H9 (cell line): ENCODE data around the gene ALDH5A1. TPM values are rescaled to one million over a fixed set of nuclear protein-coding genes. Genes with fewer than 3 reads are reported as not detected.

Experiments
- DNase-seq: peaks from one replicate; pipeline ENCODE4 v3.0.0-alpha.2; 2017
- H2AFZ ChIP-seq: one replicate; pipeline ENCODE4 v1.6.1; 2013; ENCODE audit warnings: mild to moderate bottlenecking, low read length, control low read depth, moderate library complexity
- H2AK5ac ChIP-seq: 2 replicates; pipeline ENCODE4 v1.6.1; 2013; ENCODE audit warnings: low read length, control low read depth, mixed read lengths; ENCODE audit not compliant: insufficient read length
- H2BK120ac ChIP-seq: one replicate; pipeline ENCODE4 v1.6.1; 2013; ENCODE audit warnings: low read depth, mild to moderate bottlenecking, low read length, control low read depth, inconsistent platforms; ENCODE audit not compliant: poor library complexity, severe bottlenecking
- H2BK12ac ChIP-seq: 2 replicates; pipeline ENCODE4 v1.6.1; 2013; ENCODE audit warnings: low read length, control low read depth, mixed read lengths, low read depth; ENCODE audit not compliant: insufficient read length
- H2BK15ac ChIP-seq: 2 replicates; pipeline ENCODE4 v1.6.1; 2013; ENCODE audit warnings: low read depth, low read length, control low read depth
- H2BK20ac ChIP-seq: one replicate; pipeline ENCODE4 v1.6.1; 2013; ENCODE audit warnings: low read depth, mild to moderate bottlenecking, low read length, control low read depth, inconsistent platforms; ENCODE audit not compliant: poor library complexity, severe bottlenecking
- H2BK5ac ChIP-seq: 2 replicates; pipeline ENCODE4 v1.6.1; 2013; ENCODE audit warnings: low read length, control low read depth, mixed read lengths; ENCODE audit not compliant: insufficient read length
- H3K14ac ChIP-seq: 2 replicates; pipeline ENCODE4 v1.6.1; 2013; ENCODE audit warnings: low read length, control low read depth; ENCODE audit not compliant: insufficient read depth
- H3K18ac ChIP-seq: 2 replicates; pipeline ENCODE4 v1.6.1; 2013; ENCODE audit warnings: low read depth, mild to moderate bottlenecking, mixed read lengths, low read length, control low read depth; ENCODE audit not compliant: insufficient read length
- H3K23ac ChIP-seq: 2 replicates; pipeline ENCODE4 v1.6.1; 2013; ENCODE audit warnings: low read length, control low read depth, mixed read lengths, low read depth; ENCODE audit not compliant: insufficient read length
- H3K23me2 ChIP-seq: 2 replicates; pipeline ENCODE4 v1.6.1; 2013; ENCODE audit warnings: low read depth, mild to moderate bottlenecking, mixed read lengths, low read length, control low read depth; ENCODE audit not compliant: insufficient read length, poor library complexity, severe bottlenecking
- H3K27ac ChIP-seq: 2 replicates; pipeline ENCODE4 v1.5.1; 2013; ENCODE audit warnings: low read length, control low read depth, mixed read lengths, low read depth; ENCODE audit not compliant: insufficient read length
- H3K27me3 ChIP-seq: 2 replicates; pipeline ENCODE4 v1.6.1; 2013; ENCODE audit warnings: low read length, control low read depth, inconsistent platforms; ENCODE audit not compliant: insufficient read depth
- H3K4ac ChIP-seq: 2 replicates; pipeline ENCODE4 v1.6.1; 2013; ENCODE audit warnings: low read depth, mild to moderate bottlenecking, control low read depth, inconsistent platforms, low read length, moderate library complexity
- H3K4me1 ChIP-seq: 2 replicates; pipeline ENCODE4 v1.6.1; 2013; ENCODE audit warnings: low read length, control low read depth, inconsistent platforms; ENCODE audit not compliant: insufficient read depth
- H3K4me2 ChIP-seq: 2 replicates; pipeline ENCODE4 v1.6.1; 2013; ENCODE audit warnings: low read length, control low read depth, mixed read lengths; ENCODE audit not compliant: insufficient read length, insufficient read depth
- H3K56ac ChIP-seq: 2 replicates; pipeline ENCODE4 v1.6.1; 2013; ENCODE audit warnings: low read depth, mild to moderate bottlenecking, mixed read lengths, low read length, control low read depth; ENCODE audit not compliant: insufficient read length
- H3K79me1 ChIP-seq: 2 replicates; pipeline ENCODE4 v1.6.1; 2013; ENCODE audit warnings: low read depth, mild to moderate bottlenecking, moderate library complexity, low read length, control low read depth, inconsistent platforms; ENCODE audit not compliant: insufficient read depth, poor library complexity, severe bottlenecking
- H3K79me2 ChIP-seq: 2 replicates; pipeline ENCODE4 v1.6.1; 2013; ENCODE audit warnings: low read length, control low read depth, inconsistent platforms; ENCODE audit not compliant: insufficient read depth
- H3K9ac ChIP-seq: 2 replicates; pipeline ENCODE4 v1.6.1; 2013; ENCODE audit warnings: low read length, control low read depth, mixed read lengths; ENCODE audit not compliant: insufficient read length; ENCODE audit errors: extremely low read depth
- H3K9me3 ChIP-seq: one replicate; pipeline ENCODE4 v1.6.1; 2013; ENCODE audit warnings: low read depth, low read length, inconsistent platforms; ENCODE audit not compliant: control insufficient read depth
- H3T11ph ChIP-seq: one replicate; pipeline ENCODE4 v1.6.1; 2013; ENCODE audit warnings: mild to moderate bottlenecking, low read length, control low read depth, inconsistent platforms
- H4K20me1 ChIP-seq: one replicate; pipeline ENCODE4 v1.6.1; 2013; ENCODE audit not compliant: control insufficient read depth, insufficient read length, insufficient read depth
- H4K5ac ChIP-seq: 2 replicates; pipeline ENCODE4 v1.6.1; 2013; ENCODE audit warnings: low read depth, mild to moderate bottlenecking, mixed read lengths, low read length, control low read depth; ENCODE audit not compliant: insufficient read length
- H4K8ac ChIP-seq: replicated peaks from 2 replicates; pipeline ENCODE4 v1.6.1; 2013; ENCODE audit warnings: low read length, control low read depth, mixed read lengths, low read depth; ENCODE audit not compliant: insufficient read length
- H4K91ac ChIP-seq: 2 replicates; pipeline ENCODE4 v1.6.1; 2013; ENCODE audit warnings: low read depth, mild to moderate bottlenecking, moderate library complexity, mixed read lengths, low read length, control low read depth; ENCODE audit not compliant: insufficient read length
- H3K27ac Mint-ChIP-seq, 3 experiments: 2 replicates in 2 of 3; 3 replicates in 1 of 3; pipeline ENCODE4 v1.8.0; 2020 to 2021; ENCODE audit warnings: mixed read lengths in 3 of 3, mild to moderate bottlenecking in 1 of 3, moderate library complexity in 1 of 3
- H3K27me3 Mint-ChIP-seq: 2 replicates; pipeline ENCODE4 v1.8.0; 2021; ENCODE audit warnings: low read depth, mild to moderate bottlenecking, moderate library complexity, mixed read lengths
- H3K36me3 Mint-ChIP-seq, 3 experiments: 2 replicates in 2 of 3; 3 replicates in 1 of 3; pipeline ENCODE4 v1.8.0; 2020 to 2021; ENCODE audit warnings: low read depth in 3 of 3, mixed read lengths in 3 of 3; ENCODE audit not compliant: insufficient read depth in 1 of 3
- H3K4me1 Mint-ChIP-seq, 2 experiments: 2 replicates each; pipeline ENCODE4 v1.8.0; 2020; ENCODE audit warnings: mixed read lengths in 2 of 2
- H3K4me3 Mint-ChIP-seq, 2 experiments: 2 replicates in 1 of 2; 3 replicates in 1 of 2; pipeline ENCODE4 v1.8.0; 2020 to 2021; ENCODE audit warnings: mild to moderate bottlenecking in 2 of 2, mixed read lengths in 2 of 2, moderate library complexity in 1 of 2
- H3K9me3 Mint-ChIP-seq, 2 experiments: 2 replicates in 1 of 2; 3 replicates in 1 of 2; pipeline ENCODE4 v1.8.0; 2020; ENCODE audit warnings: mild to moderate bottlenecking in 2 of 2, mixed read lengths in 2 of 2, moderate library complexity in 1 of 2
- CTCF ChIP-seq: fragments of 200-600 bp; sonication (generic); conservative IDR thresholded peaks from 3 replicates; pipeline ENCODE4 v1.8.0; 2021; ENCODE audit warnings: antibody characterized with exemption, mild to moderate bottlenecking
- WGBS: extraction: QIAGEN DNeasy Blood & Tissue Kit; methylation state at CpG from one replicate; pipeline ENCODE4 v1.1.7; 2013; ENCODE audit warnings: missing lambda C conversion rate, low lambda C conversion rate, mixed read lengths; ENCODE audit not compliant: insufficient read length; ENCODE audit errors: extremely low coverage; 5-methylcytosine and 5-hydroxymethylcytosine counted together
- total RNA-seq: library from RNA; stranded (reverse); gene quantifications from 2 replicates; pipeline ENCODE4 v1.2.1, GENCODE V29; 2021

ALDH5A1 gene
- total RNA-seq, 1 experiment from 2014 or later: 5.4 TPM

GRCh38 chr6:24454452-24454851 is 40.3 kb upstream of the ALDH5A1 start:
- no peak for TF ChIP-seq CTCF
- Histone ChIP-seq H2AFZ (no peak overlapping the region), H3K4me2 (no peak overlapping the region), H3K23ac (no peak overlapping the region), H2BK12ac (no peak overlapping the region), H3K27ac (no peak overlapping the region), H3K14ac (no peak overlapping the region), H4K20me1 (no peaks in the 10 kb centered on the region), H2BK20ac (no peak overlapping the region), H3K18ac (no peak overlapping the region), H4K5ac (no peak overlapping the region), H3K27me3 (no peaks in the 10 kb centered on the region), H4K8ac (no peak overlapping the region), H3K79me2 (no peaks in the 10 kb centered on the region), H3K9me3 (no peaks in the 10 kb centered on the region), H2AK5ac (no peak overlapping the region), H3T11ph (no peak overlapping the region), H3K9ac (no peak overlapping the region), H3K4me1 (no peaks in the 10 kb centered on the region), H3K56ac (no peak overlapping the region), H3K4ac (no peak overlapping the region), H3K79me1 (no peaks in the 10 kb centered on the region), H3K23me2 (no peaks in the 10 kb centered on the region), H2BK15ac (no peak overlapping the region), H4K91ac (no peak overlapping the region), H2BK120ac (no peak overlapping the region), H2BK5ac (no peak overlapping the region)
- no peaks in the 10 kb centered on the region for H3K27me3 Mint-ChIP-seq
- no peak overlapping the region for H3K4me3 Mint-ChIP-seq
- peaks cover 0 to 5% (median 0%) of the 10 kb centered on the region in 3 experiments; a peak in 2 of 7 replicates for H3K36me3 Mint-ChIP-seq
- H3K4me1 Mint-ChIP-seq: peaks cover 3 to 4% of the 10 kb centered on the region in 2 experiments; a peak in 2 of 4 replicates
- no peaks in the 10 kb centered on the region for H3K9me3 Mint-ChIP-seq
- no peak for DNase-seq
- no peak overlapping the region for H3K27ac Mint-ChIP-seq
- no CpG with 5 or more reads among the region's 5 CpGs for WGBS
